Liver (tissue), 3 donors: ENCODE measurements around the gene PLA1A.

Experiments
- FOXA1 ChIP-seq: IDR thresholded peaks from 2 replicates; pipeline ENCODE4 v1.6.1; 2016; ENCODE audit warnings: antibody characterized with exemption
- GABPA ChIP-seq, 2 donors: IDR thresholded peaks in 1 of 2; conservative IDR thresholded peaks in 1 of 2; 2 replicates each; pipeline ENCODE4 v1.6.1; 2016; ENCODE audit warnings: antibody characterized with exemption in 2 of 2, mild to moderate bottlenecking in 1 of 2, moderate library complexity in 1 of 2
- SP1 ChIP-seq: IDR thresholded peaks from 2 replicates; pipeline ENCODE4 v1.6.1; 2018; ENCODE audit warnings: antibody characterized with exemption, mild to moderate bottlenecking
- TF ChIP-seq, protein P1 (sequence below): fragments of 150-350 bp; IDR thresholded peaks from 2 replicates; pipeline ENCODE4 v1.5.1; 2017; ENCODE audit warnings: improper control_type of control experiment, low read depth, low read length; ENCODE audit not compliant: missing input control
- TF ChIP-seq, protein P2 (sequence below): IDR thresholded peaks from 2 replicates; pipeline ENCODE4 v1.6.1; 2016; ENCODE audit warnings: antibody characterized with exemption, mild to moderate bottlenecking
- donor health status: healthy.
- donor health status: healthy.

DNA sequence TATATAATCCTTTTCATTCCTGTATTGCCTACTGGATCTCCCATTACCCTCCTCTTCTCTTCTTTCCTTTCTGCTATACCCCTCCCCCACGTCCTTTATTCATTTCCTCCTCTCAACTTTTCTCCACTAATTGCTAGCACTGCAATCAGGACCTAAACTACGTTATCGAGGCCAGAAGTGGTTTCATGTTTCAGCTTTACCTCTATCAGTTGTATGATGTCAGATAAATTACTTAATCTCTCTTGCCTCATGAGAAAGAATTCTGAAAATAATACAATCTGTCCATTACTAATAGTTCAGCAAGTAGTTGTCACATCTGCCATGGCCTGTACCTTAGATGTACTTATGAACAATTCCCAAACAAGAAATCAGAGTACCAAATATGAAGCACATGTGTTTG lies 52.1 kb downstream of the PLA1A start:
- TF ChIP-seq, protein P1, sequence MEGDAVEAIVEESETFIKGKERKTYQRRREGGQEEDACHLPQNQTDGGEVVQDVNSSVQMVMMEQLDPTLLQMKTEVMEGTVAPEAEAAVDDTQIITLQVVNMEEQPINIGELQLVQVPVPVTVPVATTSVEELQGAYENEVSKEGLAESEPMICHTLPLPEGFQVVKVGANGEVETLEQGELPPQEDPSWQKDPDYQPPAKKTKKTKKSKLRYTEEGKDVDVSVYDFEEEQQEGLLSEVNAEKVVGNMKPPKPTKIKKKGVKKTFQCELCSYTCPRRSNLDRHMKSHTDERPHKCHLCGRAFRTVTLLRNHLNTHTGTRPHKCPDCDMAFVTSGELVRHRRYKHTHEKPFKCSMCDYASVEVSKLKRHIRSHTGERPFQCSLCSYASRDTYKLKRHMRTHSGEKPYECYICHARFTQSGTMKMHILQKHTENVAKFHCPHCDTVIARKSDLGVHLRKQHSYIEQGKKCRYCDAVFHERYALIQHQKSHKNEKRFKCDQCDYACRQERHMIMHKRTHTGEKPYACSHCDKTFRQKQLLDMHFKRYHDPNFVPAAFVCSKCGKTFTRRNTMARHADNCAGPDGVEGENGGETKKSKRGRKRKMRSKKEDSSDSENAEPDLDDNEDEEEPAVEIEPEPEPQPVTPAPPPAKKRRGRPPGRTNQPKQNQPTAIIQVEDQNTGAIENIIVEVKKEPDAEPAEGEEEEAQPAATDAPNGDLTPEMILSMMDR, result no peak
- TF ChIP-seq SP1 (no peak), FOXA1 (no peak), GABPA (IDR thresholded peaks at IDR 0.05 in 1 of 2, conservative IDR thresholded peaks at IDR 0.05 in 1 of 2) (no peak)
- TF ChIP-seq, protein P2, sequence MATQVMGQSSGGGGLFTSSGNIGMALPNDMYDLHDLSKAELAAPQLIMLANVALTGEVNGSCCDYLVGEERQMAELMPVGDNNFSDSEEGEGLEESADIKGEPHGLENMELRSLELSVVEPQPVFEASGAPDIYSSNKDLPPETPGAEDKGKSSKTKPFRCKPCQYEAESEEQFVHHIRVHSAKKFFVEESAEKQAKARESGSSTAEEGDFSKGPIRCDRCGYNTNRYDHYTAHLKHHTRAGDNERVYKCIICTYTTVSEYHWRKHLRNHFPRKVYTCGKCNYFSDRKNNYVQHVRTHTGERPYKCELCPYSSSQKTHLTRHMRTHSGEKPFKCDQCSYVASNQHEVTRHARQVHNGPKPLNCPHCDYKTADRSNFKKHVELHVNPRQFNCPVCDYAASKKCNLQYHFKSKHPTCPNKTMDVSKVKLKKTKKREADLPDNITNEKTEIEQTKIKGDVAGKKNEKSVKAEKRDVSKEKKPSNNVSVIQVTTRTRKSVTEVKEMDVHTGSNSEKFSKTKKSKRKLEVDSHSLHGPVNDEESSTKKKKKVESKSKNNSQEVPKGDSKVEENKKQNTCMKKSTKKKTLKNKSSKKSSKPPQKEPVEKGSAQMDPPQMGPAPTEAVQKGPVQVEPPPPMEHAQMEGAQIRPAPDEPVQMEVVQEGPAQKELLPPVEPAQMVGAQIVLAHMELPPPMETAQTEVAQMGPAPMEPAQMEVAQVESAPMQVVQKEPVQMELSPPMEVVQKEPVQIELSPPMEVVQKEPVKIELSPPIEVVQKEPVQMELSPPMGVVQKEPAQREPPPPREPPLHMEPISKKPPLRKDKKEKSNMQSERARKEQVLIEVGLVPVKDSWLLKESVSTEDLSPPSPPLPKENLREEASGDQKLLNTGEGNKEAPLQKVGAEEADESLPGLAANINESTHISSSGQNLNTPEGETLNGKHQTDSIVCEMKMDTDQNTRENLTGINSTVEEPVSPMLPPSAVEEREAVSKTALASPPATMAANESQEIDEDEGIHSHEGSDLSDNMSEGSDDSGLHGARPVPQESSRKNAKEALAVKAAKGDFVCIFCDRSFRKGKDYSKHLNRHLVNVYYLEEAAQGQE, result no peak
